NCI-H2171 (cell line): ENCODE data around the gene CDH20.
A peak's percentile ranks its signal among the peaks of the same experiment; 100 is the strongest.

Source experiments
- DNase-seq: peaks from one replicate; lab custom pipeline; 2025; lab: John Stamatoyannopoulos, UW

The CDH20 gene

GRCh38 chr18:61333271-61333745 lies at the start of gene CDH20:
Gene CDH20 (plus strand): TSS chr18:61333430.
- DNase-seq, result no peak

DNA sequence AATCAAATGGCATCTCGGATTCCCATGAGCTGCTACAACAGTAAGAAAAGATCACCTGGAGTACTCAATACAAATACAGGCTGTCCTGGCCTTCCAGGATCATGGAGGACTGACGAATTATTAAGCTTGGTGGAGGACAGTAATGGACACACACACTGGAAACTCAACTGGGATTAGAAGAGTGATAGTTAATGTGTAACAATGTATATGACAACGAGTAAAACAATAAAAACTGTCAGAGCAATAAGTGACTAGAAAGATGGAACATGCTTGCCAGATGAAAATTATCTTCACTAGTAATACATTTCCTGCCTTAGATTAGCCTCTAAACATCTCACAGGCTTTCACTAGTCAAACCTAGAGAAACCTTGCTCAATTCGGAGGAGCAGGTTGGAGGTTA lies 49.2 kb upstream of the CDH20 start:
- no peak for DNase-seq

GRCh38 chr18:61285777-61286176 lies 47.5 kb upstream of the CDH20 start:
- DNase-seq, result no peak

DNA sequence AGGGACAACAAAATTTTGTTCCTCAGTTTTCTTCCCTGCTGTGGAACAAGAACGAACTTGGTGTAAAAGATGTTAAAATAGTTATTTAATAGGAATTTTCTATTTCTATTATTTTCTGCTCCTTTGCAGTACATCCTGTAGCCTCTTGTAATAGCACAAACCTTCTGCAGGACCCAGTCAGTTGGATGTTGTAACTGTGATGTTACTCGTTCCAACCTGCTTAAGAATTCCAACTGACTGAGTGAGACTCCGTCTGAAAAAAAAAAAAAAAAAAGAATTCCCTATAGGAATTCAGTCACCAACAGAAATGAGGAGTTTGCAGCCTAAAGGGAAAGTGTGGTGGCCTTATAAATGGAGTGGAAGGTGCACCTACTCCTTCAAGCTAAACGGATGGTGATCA lies 46.4 kb upstream of the CDH20 start:
- no peak for DNase-seq

DNA sequence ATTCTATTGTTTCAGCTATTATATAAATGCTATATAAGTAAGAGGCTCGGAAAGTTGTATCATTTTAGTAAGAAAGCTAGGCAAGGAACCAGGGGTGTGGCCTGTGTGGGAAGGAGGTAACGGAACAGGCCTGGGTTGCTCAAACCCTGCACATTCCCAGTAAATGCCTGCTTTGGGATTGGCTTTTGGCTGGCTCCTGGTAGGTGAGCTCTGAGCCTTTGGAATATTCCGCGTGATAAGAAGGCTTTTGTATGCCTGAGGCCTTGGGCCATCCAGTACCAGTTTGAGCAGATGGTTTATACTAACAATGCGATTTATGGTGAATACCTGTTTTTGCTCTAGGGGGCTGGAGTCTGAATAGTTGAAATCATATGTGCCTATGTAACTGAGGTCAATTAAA lies 42.6 kb upstream of the CDH20 start:
- no peak for DNase-seq

- no peak for DNase-seq
Observed at GRCh38 chr18:61292280-61293035, 40.8 kb upstream of the CDH20 start.

DNA sequence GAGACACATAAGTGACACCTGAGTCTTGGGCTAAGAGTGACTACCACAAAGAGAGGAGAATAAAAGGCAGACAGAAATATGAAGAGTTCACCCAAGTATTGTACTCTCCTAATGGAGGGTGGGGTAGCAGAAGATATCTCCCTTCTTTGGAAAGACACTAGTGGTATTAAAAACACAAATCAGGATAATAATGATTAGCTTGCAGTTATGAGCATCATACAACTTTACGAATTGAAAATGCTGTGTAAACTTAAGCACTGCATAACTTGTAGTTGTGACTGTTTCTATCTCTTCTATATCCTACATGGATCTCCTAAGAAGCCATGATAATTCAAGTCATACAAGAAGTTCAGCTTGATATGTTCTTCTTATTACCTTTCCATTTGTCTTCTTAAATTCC lies 38.1 kb upstream of the CDH20 start:
- DNase-seq, result no peak

GRCh38 chr18:61308004-61308403 lies 25.2 kb upstream of the CDH20 start:
- no peak for DNase-seq

GRCh38 chr18:61308795-61309393 lies 24.3 kb upstream of the CDH20 start:
- no peak for DNase-seq

DNA sequence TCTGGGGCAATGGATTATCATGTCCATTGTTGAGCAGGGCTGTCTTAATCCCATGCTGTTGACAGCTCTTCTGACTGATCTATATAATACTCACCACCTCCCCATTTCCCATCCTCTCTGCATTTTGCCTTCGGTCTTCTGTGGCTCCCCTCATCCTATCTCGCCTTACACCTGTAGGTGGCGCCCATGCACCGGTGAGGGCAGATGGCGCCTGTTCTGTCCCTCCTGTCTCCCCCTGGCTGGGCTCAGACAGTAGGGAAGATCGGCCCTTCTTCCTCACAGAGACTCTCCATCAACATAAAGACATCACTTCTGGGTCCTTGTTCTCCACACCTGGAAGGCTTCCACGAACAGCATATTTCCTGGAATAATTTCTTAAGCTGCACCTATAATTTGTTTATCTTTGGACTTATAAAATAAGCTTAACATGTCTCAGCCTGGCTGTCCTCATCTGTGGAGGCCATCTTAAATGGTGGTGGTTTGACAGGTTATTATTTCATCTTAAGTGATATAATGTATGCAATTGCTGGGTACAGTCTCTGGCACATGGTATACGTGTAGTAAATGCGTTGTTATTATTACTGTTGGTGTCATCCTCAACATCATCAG lies 10.9 kb upstream of the CDH20 start:
- DNase-seq, result peak; percentile 4

- no peak for DNase-seq
Observed at GRCh38 chr18:61323951-61324350, 9.3 kb upstream of the CDH20 start.

DNA sequence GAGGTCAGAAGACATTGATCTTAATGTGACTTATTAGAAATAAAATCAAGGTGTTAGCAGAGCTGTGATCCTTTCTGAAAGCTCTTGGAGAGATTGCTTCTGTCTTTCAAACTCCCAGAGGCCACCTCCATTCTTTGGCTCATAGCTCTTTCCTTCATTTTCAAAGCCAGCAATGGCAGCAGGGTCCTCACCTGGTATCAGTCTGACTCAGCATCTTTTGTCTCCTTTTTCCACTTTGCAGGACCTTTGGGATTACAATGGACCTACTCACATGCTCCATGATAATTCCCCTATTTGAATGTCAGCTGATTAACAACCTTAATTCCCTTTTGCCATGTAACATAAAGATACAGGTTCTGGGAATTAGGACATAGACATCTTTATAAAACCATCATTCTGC lies 6.8 kb upstream of the CDH20 start:
- DNase-seq, result no peak

- DNase-seq, result no peak
Observed at GRCh38 chr18:61329398-61329797, 3.8 kb upstream of the CDH20 start.

- no peak for DNase-seq
Observed at GRCh38 chr18:61331051-61331450, 2.2 kb upstream of the CDH20 start.

DNA sequence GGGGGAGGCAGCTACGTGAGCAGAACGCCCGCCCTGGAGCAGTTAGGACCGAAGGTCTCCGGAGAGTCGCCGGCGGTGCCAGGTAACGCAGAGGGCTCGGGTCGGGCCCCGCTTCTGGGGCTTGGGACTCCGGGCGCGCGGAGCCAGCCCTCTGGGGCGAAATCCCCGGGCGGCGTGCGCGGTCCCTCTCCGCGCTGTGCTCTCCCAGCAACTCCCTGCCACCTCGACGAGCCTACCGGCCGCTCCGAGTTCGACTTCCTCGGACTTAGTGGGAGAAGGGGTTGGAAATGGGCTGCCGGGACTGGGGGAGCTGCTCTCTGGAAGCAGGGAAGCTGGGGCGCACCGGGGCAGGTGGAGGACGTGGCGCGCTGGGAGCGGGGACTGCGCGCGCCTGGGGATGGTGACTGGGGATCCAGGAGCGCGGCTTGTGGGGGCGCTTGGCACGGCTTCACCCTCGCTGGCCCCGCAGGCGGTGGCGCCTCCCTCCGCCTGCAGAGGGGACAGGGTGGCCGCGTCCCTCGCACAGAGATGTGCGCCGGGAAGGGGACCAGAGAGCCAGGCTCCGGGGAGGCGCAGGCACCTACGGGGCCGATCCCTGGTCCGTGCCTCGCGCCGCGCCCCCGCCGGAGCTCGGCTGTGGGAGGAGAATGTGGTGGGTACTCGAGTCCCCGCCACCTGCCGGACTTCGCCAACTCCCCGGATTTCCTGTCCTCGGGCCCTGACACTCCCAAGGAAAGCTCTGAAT lies 688 bp downstream of the CDH20 start:
- no peak for DNase-seq

DNA sequence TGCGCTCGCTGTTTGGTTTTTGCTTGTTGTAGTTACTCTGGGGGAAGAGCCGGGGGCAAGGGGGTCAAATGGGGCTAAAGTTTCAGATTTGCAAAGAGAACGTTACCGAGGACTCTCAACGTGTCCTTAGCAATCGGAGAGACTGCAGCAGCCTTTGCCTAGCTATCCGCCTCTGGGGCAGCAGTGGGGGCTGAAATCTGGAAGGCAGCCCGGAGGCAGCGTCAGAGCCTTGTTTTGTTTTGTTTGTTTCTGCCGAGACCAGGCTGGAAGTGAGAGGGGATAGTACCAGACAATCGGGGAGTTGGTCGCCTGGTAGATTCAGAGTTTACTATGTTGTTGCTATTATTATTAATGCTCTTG lies 1.2 kb downstream of the CDH20 start:
- no peak for DNase-seq

GRCh38 chr18:61334951-61335683 lies 1.9 kb downstream of the CDH20 start:
- DNase-seq, result no peak

DNA sequence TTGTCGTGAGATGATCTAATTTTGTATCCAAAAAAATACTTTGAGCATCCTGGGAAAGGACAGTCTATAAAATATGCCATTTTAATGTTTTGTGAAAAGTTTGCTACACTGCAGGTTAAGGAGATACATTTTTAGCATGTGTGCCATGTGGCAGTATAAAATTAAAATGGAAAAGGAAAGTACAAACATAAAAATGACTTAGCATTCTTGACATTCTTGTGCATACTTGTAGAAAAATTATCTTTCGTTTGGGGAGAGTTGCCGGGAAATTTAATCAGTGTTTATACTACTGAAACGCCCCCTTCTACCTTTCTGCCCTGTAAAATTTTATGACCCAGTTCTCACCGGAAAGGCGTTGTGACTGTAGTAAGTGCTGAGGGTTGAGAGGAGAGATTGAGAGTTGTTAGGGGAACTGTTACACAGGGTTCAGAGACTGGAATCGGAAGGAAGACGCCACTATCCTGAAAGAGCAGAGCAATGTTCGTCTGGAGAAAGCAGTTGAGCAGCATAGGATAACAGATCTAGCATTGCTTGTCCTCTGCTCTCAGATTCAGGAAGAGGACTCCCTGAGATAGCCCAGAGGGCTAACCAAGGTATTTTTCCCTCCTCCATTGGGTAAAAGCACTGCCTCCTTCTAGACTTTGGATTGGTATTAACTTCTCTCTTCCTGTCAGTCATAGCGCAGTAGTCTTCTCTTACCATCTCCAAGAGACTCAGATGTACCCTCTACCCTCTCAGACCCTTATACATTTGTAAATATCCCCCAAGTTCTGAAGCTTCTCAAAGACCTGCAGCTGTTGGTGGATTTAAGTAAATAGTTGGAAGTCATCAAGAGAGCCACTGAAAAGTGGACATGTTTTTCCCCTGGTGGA lies 2.7 kb downstream of the CDH20 start:
- no peak for DNase-seq

DNA sequence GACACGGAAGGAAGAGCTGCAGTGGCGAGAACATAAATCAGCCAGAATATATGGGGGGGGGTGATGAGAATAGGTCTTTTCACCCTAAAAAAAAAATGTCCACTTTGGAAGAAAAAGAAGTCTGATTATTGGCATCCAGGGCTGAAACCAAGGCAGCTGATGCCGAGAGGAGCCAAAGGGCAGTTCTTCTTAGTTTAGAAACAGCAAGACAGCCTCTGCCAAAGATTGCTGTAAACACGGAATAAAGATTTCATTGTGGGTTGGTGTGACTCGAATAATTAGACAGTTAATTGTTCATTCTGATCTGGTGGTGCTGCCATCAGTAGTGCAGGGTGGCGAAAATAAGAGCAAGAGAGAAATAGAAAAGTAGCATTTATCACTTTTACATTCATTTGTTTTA lies 3.5 kb downstream of the CDH20 start:
- DNase-seq, result no peak

DNA sequence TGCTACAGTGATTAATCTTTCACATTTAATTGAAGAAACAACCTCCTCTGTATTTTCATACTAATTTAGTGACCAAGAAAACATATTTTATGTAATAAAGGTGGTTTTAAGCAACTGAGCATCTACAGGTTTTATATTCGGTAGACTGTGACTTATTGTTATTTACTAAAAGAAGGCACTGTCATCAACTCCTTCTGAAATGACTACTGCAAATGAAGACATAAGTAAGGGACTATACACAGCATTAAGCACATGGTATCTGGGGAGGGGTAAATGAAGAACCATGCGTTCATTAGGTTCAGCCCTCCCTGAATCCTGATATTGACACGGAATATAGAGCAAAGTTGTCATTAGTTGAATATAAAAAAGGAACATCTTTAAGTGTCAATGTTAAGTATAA lies 4.3 kb downstream of the CDH20 start:
- no peak for DNase-seq

DNA sequence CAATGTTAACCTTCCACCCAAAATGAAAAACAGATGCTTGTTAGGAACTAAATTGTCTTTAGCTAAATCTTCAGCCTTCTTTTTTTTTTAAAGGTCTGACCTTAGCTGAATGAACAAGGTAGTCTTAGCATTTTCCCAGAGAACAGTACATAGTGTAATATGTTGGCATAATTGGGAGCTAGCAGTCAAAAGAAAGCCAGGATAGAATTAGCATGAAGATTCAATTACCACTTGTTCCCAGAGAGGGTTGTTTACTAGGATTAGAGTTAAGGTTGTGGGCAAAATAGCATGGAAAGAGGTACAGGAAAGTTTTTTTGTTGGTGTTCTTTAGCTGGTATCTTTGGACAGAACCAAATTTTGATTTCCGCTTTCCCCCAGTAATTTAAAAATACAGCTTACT lies 6.9 kb downstream of the CDH20 start:
- DNase-seq, result no peak
